NCI-H82 (cell line): Measurements from ENCODE around the gene DUSP28.

ENCODE experiments used
- DNase-seq: peaks from one replicate; lab custom pipeline; 2025; lab: John Stamatoyannopoulos, UW

Gene DUSP28

DNA sequence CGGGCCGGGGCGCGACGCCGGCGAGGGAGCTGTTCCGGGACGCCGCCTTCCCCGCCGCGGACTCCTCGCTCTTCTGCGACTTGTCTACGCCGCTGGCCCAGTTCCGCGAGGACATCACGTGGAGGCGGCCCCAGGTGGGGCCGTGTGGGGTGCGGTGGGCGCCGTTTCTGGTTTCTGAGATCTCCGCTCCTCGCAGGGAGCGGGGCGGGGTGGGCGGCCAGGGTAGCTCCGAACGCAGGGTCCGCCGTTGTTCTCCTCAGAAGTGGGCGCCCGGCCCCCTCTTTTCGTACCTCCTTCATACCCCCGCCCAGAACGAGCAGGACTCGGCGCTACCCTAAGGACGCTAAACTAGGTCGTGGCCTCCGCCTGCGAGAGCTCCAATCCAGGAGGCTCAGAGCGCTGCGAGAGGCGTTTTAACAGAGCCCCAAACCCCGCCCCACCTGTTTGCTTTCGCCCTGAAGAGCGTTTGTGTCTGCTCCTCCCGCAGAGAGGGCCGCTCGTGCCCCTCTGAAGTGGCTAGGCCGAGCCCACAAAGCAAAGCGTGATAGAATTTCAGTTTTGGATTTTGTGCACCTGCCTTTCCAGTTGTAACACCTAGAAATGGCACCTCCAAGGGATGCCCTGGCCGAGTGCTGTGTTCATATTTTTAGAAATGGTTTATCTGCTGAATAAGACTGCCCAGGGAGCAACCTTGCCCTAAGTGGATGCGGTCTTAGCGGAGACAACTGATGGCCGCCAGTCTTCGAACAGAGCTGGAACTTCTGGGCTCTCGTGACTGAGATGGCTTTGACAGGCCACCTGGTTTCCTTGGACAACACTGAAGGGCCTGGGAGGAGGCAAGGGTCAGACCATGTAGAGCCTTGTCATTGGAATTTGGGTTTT, 27.0 kb downstream of the DUSP28 start:
- DNase-seq: peak; percentile 75

GRCh38 chr2:240588006-240588655, 28.0 kb downstream of the DUSP28 start:
- no peak for DNase-seq

- DNase-seq: no peak
These were observed 28.5 kb downstream of the DUSP28 start for GRCh38 chr2:240588669-240589068.

GRCh38 chr2:240589375-240589774, 29.2 kb downstream of the DUSP28 start:
- no peak for DNase-seq

DNA sequence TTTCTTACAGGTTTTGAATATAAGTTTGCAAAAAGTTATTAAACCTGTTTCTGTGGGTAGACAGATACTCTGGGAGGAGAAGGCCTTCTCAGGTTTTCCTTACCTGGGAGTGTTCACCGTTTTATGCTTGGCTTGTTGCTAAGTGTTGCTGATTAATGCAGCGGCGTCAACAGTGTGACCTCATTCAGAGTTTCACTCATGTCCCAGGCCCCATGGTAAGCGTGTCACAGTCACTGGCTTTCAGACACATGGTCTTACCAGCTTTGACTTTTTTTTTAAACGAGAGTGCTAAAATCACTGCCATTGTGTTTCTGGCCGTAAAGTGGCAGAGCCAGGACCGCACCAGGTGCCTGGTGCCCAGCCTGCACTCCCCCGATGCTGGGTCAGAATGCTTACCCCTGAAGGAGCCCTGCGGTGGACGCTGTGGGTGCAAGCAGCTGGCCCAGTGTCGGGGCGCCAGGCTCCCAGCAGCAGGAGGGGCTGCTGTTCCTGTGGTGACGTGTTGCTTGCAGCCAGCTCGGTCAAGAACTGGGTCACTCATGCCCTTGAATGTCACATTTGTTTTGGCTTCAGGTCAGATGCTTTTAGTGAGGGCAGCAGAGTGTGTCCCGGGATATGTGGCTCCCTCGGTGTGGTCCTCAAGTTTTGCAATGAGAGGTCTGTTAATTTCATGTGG, 29.8 kb downstream of the DUSP28 start:
- DNase-seq: no peak

GRCh38 chr2:240590681-240591111, 30.5 kb downstream of the DUSP28 start:
- no peak for DNase-seq

GRCh38 chr2:240591226-240591625, 31.1 kb downstream of the DUSP28 start:
- no peak for DNase-seq

DNA sequence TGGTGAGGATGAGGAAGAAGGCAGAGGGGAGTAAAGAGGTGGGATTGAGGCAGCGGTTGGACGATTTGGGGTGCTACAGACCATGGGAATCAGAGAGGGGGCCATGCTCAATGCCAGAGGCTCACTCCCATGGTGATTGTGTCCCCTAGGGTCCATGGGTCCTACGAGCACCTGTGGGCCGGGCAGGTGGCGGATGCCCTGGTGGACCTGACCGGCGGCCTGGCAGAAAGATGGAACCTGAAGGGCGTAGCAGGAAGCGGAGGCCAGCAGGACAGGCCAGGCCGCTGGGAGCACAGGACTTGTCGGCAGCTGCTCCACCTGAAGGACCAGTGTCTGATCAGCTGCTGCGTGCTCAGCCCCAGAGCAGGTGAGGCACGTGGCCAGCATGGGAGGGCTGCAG, 31.6 kb downstream of the DUSP28 start:
- no peak for DNase-seq

- no peak for DNase-seq
These were observed 33.0 kb downstream of the DUSP28 start for GRCh38 chr2:240593026-240593702.

- no peak for DNase-seq
These were observed 33.7 kb downstream of the DUSP28 start for GRCh38 chr2:240593703-240594451.

DNA sequence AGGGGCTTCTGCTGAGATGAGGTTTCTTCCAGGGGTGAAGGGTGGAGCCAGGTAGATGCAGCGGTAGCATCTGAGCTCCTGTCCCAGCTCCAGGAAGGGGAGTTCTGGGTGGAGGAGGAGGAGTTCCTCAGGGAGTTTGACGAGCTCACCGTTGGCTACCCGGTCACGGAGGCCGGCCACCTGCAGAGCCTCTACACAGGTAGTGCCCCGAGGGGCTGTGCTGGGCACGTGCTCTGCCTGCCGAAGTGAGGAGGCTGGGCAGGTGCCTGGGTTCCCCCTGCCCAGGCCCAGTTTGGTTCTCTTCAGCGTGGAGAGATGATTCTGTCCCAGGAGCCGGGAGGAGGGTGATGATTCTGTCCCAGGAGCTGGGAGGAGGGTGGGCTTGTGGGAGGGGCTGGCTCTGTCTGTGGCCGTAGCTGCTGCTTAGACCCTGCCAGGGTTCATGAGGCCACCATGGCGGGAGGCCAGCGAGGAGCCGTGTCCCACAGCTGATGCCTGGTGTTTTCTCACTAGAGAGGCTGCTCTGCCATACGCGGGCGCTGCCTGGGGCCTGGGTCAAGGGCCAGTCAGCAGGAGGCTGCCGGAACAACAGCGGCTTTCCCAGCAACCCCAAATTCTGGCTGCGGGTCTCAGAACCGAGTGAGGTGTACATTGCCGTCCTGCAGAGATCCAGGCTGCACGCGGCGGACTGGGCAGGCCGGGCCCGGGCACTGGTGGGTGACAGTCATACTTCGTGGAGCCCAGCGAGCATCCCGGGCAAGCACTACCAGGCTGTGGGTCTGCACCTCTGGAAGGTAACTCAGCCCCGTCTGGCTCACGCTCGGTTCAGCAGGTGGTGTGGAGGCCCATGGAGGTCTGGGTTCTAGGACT, 34.6 kb downstream of the DUSP28 start:
- DNase-seq: no peak

DNA sequence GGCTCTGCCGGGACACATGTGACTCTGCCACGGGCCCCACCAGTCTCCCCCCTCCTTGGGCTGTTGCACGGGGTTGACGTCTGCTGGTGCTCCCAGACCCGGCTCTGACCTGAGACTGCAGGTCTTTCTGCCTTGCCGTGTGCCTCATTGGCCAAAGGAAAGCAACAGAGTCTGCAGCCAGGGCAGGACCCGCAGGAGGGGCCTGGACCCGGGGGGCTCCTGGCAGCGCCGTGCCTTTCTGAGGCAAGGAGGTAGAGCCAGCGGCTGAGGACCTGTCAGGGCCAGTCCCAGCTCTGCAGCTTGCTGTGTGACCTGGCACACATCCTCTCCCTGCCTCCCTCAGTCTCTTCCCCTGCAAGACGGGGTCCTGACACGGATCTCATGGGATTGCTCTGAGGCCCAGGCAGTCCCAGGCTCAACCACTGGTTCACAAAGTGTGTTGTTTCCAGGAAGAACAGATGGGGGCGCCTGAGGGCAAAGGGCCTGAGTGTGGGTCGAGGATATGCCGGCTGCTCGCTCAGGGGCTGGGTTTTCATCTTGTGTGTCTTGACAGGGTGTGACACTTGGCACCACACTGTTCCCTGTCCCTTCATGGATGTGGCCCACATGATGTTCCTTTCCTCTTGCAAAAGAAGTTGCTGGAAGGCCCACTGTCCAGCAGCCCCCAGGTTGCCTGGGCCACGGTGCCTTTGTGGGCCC, 35.4 kb downstream of the DUSP28 start:
- peak; percentile 63 for DNase-seq

DNA sequence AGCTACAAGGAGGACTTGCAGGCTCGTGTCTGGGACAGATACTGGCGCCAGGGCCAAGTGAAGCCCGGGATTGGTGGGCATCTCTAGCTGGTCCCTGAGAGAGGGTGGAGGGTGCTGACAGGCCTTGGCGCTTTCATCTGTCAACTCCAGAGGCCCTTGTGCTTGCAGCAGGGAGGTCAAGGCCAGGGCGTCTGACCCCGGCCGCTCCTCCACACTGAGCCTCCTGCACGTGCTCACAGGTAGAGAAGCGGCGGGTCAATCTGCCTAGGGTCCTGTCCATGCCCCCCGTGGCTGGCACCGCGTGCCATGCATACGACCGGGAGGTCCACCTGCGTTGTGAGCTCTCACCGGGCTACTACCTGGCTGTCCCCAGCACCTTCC, 35.9 kb downstream of the DUSP28 start:
- DNase-seq: no peak

DNA sequence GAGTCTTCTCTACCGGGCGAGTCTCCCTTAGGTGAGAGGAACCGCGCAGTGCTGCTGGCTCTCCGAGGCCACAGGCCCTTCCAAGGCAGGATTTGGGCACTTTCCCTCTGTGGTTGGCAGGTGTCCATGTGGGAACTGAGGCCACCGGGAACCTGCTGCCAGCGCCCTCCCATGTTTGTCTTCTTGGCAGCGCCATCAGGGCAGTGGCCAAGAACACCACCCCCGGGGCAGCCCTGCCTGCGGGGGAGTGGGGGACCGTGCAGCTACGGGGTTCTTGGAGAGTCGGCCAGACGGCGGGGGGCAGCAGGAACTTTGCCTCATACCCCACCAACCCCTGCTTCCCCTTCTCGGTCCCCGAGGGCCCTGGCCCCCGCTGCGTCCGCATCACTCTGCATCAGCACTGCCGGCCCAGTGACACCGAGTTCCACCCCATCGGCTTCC, 36.4 kb downstream of the DUSP28 start:
- no peak for DNase-seq

DNA sequence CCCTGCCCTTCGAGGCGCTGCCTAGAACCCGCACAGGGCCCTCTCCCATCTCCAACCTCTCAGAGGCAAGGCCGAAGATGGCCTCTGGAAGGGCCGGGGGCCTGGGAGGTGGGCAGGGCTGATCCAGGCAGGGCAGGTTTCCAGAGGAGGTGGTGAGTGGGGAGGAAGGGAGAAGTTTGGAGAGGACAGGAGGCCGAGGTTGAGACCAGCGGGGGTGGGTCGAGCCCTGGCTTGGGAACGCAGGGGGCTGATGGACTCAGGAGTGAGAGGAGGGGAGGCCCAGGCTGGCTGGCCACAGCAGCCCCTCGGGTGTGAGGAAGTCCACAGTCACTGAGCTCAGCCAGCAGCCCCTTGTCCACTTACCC, 36.9 kb downstream of the DUSP28 start:
- no peak for DNase-seq

GRCh38 chr2:240597419-240598181, 37.4 kb downstream of the DUSP28 start:
- DNase-seq: no peak

DNA sequence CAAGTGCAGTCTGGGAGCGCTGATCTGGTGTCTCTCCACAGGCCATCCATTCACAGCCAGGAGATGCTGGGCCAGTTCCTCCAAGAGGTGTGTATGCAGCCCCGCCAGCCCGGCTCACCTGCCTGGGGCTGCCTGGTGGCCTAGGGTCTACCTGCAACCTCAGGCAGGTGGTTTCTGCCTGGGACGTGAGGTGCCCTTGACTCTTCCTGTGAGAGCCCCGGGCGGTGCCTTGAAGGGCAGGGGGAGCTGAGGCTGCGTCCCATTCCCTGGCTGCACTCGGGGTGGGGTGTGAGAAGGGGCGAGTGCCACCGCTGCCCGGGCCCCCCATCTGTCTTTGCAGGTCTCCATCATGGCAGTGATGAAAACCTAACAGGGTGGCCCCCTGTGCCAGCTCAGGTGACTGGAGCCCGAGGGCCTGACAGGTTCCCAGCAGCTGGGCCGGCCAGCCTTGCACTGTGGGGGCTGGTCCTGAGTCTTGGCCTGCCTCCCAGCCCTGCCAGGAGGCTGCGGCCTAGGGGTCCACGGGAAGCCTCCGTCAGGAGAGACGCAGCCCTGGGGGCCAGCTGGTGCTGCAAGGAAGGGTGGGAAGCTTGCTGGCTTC, 38.3 kb downstream of the DUSP28 start:
- no peak for DNase-seq

DNA sequence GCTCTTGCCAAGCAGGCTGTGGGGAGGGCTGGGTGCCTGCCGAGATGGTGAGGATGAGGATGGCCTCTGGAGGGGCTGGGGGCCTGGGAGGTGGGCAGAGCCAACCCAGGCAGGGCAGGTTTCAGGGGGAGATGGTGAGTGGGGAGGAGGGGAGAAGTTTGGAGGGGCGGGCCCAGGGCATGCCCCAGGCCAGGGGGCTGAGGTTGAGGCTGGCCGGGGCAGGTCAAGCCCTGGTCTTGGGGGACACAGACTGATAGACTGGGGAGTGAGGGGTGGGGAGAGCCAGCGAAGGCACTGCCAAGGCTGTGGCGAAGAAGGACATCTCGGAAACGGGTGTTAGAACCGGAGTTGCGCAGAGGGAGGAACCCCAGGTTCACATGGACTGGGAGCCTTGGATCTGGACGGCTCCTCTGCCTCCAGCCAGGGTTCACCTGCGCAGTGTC, 39.0 kb downstream of the DUSP28 start:
- DNase-seq: no peak
